H9 (cell line): ENCODE results near the gene LRRC8C. TPM values are rescaled to one million over a fixed set of nuclear protein-coding genes. Genes with fewer than 3 reads are reported as not detected.

Experiments
- DNase-seq: peaks from one replicate; pipeline ENCODE4 v3.0.0-alpha.2; 2017
- H2AFZ ChIP-seq: one replicate; pipeline ENCODE4 v1.6.1; 2013; ENCODE audit warnings: mild to moderate bottlenecking, low read length, control low read depth, moderate library complexity
- H2AK5ac ChIP-seq: 2 replicates; pipeline ENCODE4 v1.6.1; 2013; ENCODE audit warnings: low read length, control low read depth, mixed read lengths; ENCODE audit not compliant: insufficient read length
- H2BK120ac ChIP-seq: one replicate; pipeline ENCODE4 v1.6.1; 2013; ENCODE audit warnings: low read depth, mild to moderate bottlenecking, low read length, control low read depth, inconsistent platforms; ENCODE audit not compliant: poor library complexity, severe bottlenecking
- H2BK12ac ChIP-seq: 2 replicates; pipeline ENCODE4 v1.6.1; 2013; ENCODE audit warnings: low read length, control low read depth, mixed read lengths, low read depth; ENCODE audit not compliant: insufficient read length
- H2BK15ac ChIP-seq: 2 replicates; pipeline ENCODE4 v1.6.1; 2013; ENCODE audit warnings: low read depth, low read length, control low read depth
- H2BK20ac ChIP-seq: one replicate; pipeline ENCODE4 v1.6.1; 2013; ENCODE audit warnings: low read depth, mild to moderate bottlenecking, low read length, control low read depth, inconsistent platforms; ENCODE audit not compliant: poor library complexity, severe bottlenecking
- H2BK5ac ChIP-seq: 2 replicates; pipeline ENCODE4 v1.6.1; 2013; ENCODE audit warnings: low read length, control low read depth, mixed read lengths; ENCODE audit not compliant: insufficient read length
- H3K14ac ChIP-seq: 2 replicates; pipeline ENCODE4 v1.6.1; 2013; ENCODE audit warnings: low read length, control low read depth; ENCODE audit not compliant: insufficient read depth
- H3K18ac ChIP-seq: 2 replicates; pipeline ENCODE4 v1.6.1; 2013; ENCODE audit warnings: low read depth, mild to moderate bottlenecking, mixed read lengths, low read length, control low read depth; ENCODE audit not compliant: insufficient read length
- H3K23ac ChIP-seq: 2 replicates; pipeline ENCODE4 v1.6.1; 2013; ENCODE audit warnings: low read length, control low read depth, mixed read lengths, low read depth; ENCODE audit not compliant: insufficient read length
- H3K23me2 ChIP-seq: 2 replicates; pipeline ENCODE4 v1.6.1; 2013; ENCODE audit warnings: low read depth, mild to moderate bottlenecking, mixed read lengths, low read length, control low read depth; ENCODE audit not compliant: insufficient read length, poor library complexity, severe bottlenecking
- H3K27ac ChIP-seq: 2 replicates; pipeline ENCODE4 v1.5.1; 2013; ENCODE audit warnings: low read length, control low read depth, mixed read lengths, low read depth; ENCODE audit not compliant: insufficient read length
- H3K27me3 ChIP-seq: 2 replicates; pipeline ENCODE4 v1.6.1; 2013; ENCODE audit warnings: low read length, control low read depth, inconsistent platforms; ENCODE audit not compliant: insufficient read depth
- H3K4ac ChIP-seq: 2 replicates; pipeline ENCODE4 v1.6.1; 2013; ENCODE audit warnings: low read depth, mild to moderate bottlenecking, control low read depth, inconsistent platforms, low read length, moderate library complexity
- H3K4me1 ChIP-seq: 2 replicates; pipeline ENCODE4 v1.6.1; 2013; ENCODE audit warnings: low read length, control low read depth, inconsistent platforms; ENCODE audit not compliant: insufficient read depth
- H3K4me2 ChIP-seq: 2 replicates; pipeline ENCODE4 v1.6.1; 2013; ENCODE audit warnings: low read length, control low read depth, mixed read lengths; ENCODE audit not compliant: insufficient read length, insufficient read depth
- H3K56ac ChIP-seq: 2 replicates; pipeline ENCODE4 v1.6.1; 2013; ENCODE audit warnings: low read depth, mild to moderate bottlenecking, mixed read lengths, low read length, control low read depth; ENCODE audit not compliant: insufficient read length
- H3K79me1 ChIP-seq: 2 replicates; pipeline ENCODE4 v1.6.1; 2013; ENCODE audit warnings: low read depth, mild to moderate bottlenecking, moderate library complexity, low read length, control low read depth, inconsistent platforms; ENCODE audit not compliant: insufficient read depth, poor library complexity, severe bottlenecking
- H3K79me2 ChIP-seq: 2 replicates; pipeline ENCODE4 v1.6.1; 2013; ENCODE audit warnings: low read length, control low read depth, inconsistent platforms; ENCODE audit not compliant: insufficient read depth
- H3K9ac ChIP-seq: 2 replicates; pipeline ENCODE4 v1.6.1; 2013; ENCODE audit warnings: low read length, control low read depth, mixed read lengths; ENCODE audit not compliant: insufficient read length; ENCODE audit errors: extremely low read depth
- H3K9me3 ChIP-seq: one replicate; pipeline ENCODE4 v1.6.1; 2013; ENCODE audit warnings: low read depth, low read length, inconsistent platforms; ENCODE audit not compliant: control insufficient read depth
- H3T11ph ChIP-seq: one replicate; pipeline ENCODE4 v1.6.1; 2013; ENCODE audit warnings: mild to moderate bottlenecking, low read length, control low read depth, inconsistent platforms
- H4K20me1 ChIP-seq: one replicate; pipeline ENCODE4 v1.6.1; 2013; ENCODE audit not compliant: control insufficient read depth, insufficient read length, insufficient read depth
- H4K5ac ChIP-seq: 2 replicates; pipeline ENCODE4 v1.6.1; 2013; ENCODE audit warnings: low read depth, mild to moderate bottlenecking, mixed read lengths, low read length, control low read depth; ENCODE audit not compliant: insufficient read length
- H4K8ac ChIP-seq: replicated peaks from 2 replicates; pipeline ENCODE4 v1.6.1; 2013; ENCODE audit warnings: low read length, control low read depth, mixed read lengths, low read depth; ENCODE audit not compliant: insufficient read length
- H4K91ac ChIP-seq: 2 replicates; pipeline ENCODE4 v1.6.1; 2013; ENCODE audit warnings: low read depth, mild to moderate bottlenecking, moderate library complexity, mixed read lengths, low read length, control low read depth; ENCODE audit not compliant: insufficient read length
- H3K27ac Mint-ChIP-seq, 3 experiments: 2 replicates in 2 of 3; 3 replicates in 1 of 3; pipeline ENCODE4 v1.8.0; 2020 to 2021; ENCODE audit warnings: mixed read lengths in 3 of 3, mild to moderate bottlenecking in 1 of 3, moderate library complexity in 1 of 3
- H3K27me3 Mint-ChIP-seq: 2 replicates; pipeline ENCODE4 v1.8.0; 2021; ENCODE audit warnings: low read depth, mild to moderate bottlenecking, moderate library complexity, mixed read lengths
- H3K36me3 Mint-ChIP-seq, 3 experiments: 2 replicates in 2 of 3; 3 replicates in 1 of 3; pipeline ENCODE4 v1.8.0; 2020 to 2021; ENCODE audit warnings: low read depth in 3 of 3, mixed read lengths in 3 of 3; ENCODE audit not compliant: insufficient read depth in 1 of 3
- H3K4me1 Mint-ChIP-seq, 2 experiments: 2 replicates each; pipeline ENCODE4 v1.8.0; 2020; ENCODE audit warnings: mixed read lengths in 2 of 2
- H3K4me3 Mint-ChIP-seq, 2 experiments: 2 replicates in 1 of 2; 3 replicates in 1 of 2; pipeline ENCODE4 v1.8.0; 2020 to 2021; ENCODE audit warnings: mild to moderate bottlenecking in 2 of 2, mixed read lengths in 2 of 2, moderate library complexity in 1 of 2
- H3K9me3 Mint-ChIP-seq, 2 experiments: 2 replicates in 1 of 2; 3 replicates in 1 of 2; pipeline ENCODE4 v1.8.0; 2020; ENCODE audit warnings: mild to moderate bottlenecking in 2 of 2, mixed read lengths in 2 of 2, moderate library complexity in 1 of 2
- CTCF ChIP-seq: fragments of 200-600 bp; sonication (generic); conservative IDR thresholded peaks from 3 replicates; pipeline ENCODE4 v1.8.0; 2021; ENCODE audit warnings: antibody characterized with exemption, mild to moderate bottlenecking
- WGBS: extraction: QIAGEN DNeasy Blood & Tissue Kit; methylation state at CpG from one replicate; pipeline ENCODE4 v1.1.7; 2013; ENCODE audit warnings: missing lambda C conversion rate, low lambda C conversion rate, mixed read lengths; ENCODE audit not compliant: insufficient read length; ENCODE audit errors: extremely low coverage; 5-methylcytosine and 5-hydroxymethylcytosine counted together
- total RNA-seq: library from RNA; stranded (reverse); gene quantifications from 2 replicates; pipeline ENCODE4 v1.2.1, GENCODE V29; 2021

The LRRC8C gene
- total RNA-seq, 1 experiment from 2014 or later, result 1.9 TPM

- Histone ChIP-seq H2BK120ac (no peak overlapping the region), H2AFZ (no peak overlapping the region)
Measured at GRCh38 chr1:89613928-89614327, 19.0 kb upstream of the LRRC8C start.

More at GRCh38 chr1:89613928-89614327, 19.0 kb upstream of the LRRC8C start:
- no peak overlapping the region for H3K9ac ChIP-seq
- H3K4ac ChIP-seq, result no peak overlapping the region
- no peak overlapping the region for H2AK5ac ChIP-seq
- no peaks in the 10 kb centered on the region for H3K27me3 ChIP-seq
- H3K14ac ChIP-seq, result no peak overlapping the region
- H3K23me2 ChIP-seq, result no peaks in the 10 kb centered on the region
- H3K9me3 Mint-ChIP-seq, result peaks cover 9 to 14% of the 10 kb centered on the region in 2 experiments
- no peaks in the 10 kb centered on the region for H3K9me3 ChIP-seq
- WGBS, result no CpG with 5 or more reads among the region's 7 CpGs
- no peak overlapping the region for H3K56ac ChIP-seq
- no peak overlapping the region for H4K5ac ChIP-seq
- H3K27me3 Mint-ChIP-seq, result no peaks in the 10 kb centered on the region
- no peak overlapping the region for H4K91ac ChIP-seq
- H3K79me2 ChIP-seq, result no peaks in the 10 kb centered on the region
- TF ChIP-seq CTCF, result no peak
- no peak overlapping the region for H2BK12ac ChIP-seq
- no peak overlapping the region for H3K4me3 Mint-ChIP-seq
- no peaks in the 10 kb centered on the region for H4K20me1 ChIP-seq
- H3K18ac ChIP-seq, result no peak overlapping the region
- H3K27ac Mint-ChIP-seq, result no peak overlapping the region
- H3K79me1 ChIP-seq, result no peaks in the 10 kb centered on the region
- no peaks in the 10 kb centered on the region for H3K4me1 ChIP-seq
- no peak overlapping the region for H3K27ac ChIP-seq
- H2BK5ac ChIP-seq, result no peak overlapping the region
- no peak overlapping the region for H2BK15ac ChIP-seq
- no peak overlapping the region for H2BK20ac ChIP-seq
- H3K36me3 Mint-ChIP-seq, result peaks cover 12 to 15% (median 14%) of the 10 kb centered on the region in 3 experiments
- no peak overlapping the region for H4K8ac ChIP-seq
- no peak overlapping the region for H3T11ph ChIP-seq
- H3K4me2 ChIP-seq, result no peak overlapping the region
- H3K4me1 Mint-ChIP-seq, result peaks cover 9 to 12% of the 10 kb centered on the region in 2 experiments
- H3K23ac ChIP-seq, result no peak overlapping the region
- DNase-seq, result no peak
